ENCODE data around the gene XCR1.

Gene XCR1

GRCh38 chr3:46029953-46030543 is 2.8 kb upstream of the XCR1 start:
- DNase-seq (ENCODE audit: low read depth) = no peak
- no peak overlapping the region for H3K4me3 ChIP-seq (ENCODE audit: control insufficient read depth, low read depth, low read length)
- TF ChIP-seq CTCF (IDR thresholded peaks at IDR 0.05; ENCODE audit: control insufficient read depth, insufficient read depth, low read depth, low read length, missing control alignments) = no peak

GRCh38 chr3:46027736-46028397 is 584 bp upstream of the XCR1 start:
- DNase-seq (ENCODE audit: low read depth) = no peak
- H3K4me3 ChIP-seq (ENCODE audit: control insufficient read depth, low read depth, low read length) = no peak overlapping the region
- no peak for TF ChIP-seq CTCF (IDR thresholded peaks at IDR 0.05; ENCODE audit: control insufficient read depth, insufficient read depth, low read depth, low read length, missing control alignments)

GRCh38 chr3:46025139-46025538 is 2.1 kb downstream of the XCR1 start:
- H3K4me3 ChIP-seq (ENCODE audit: control insufficient read depth, low read depth, low read length) = no peak overlapping the region
- no peak for DNase-seq (ENCODE audit: low read depth)
- TF ChIP-seq CTCF (IDR thresholded peaks at IDR 0.05; ENCODE audit: control insufficient read depth, insufficient read depth, low read depth, low read length, missing control alignments) = no peak

GRCh38 chr3:46024131-46024530 is 3.2 kb downstream of the XCR1 start:
- no peak for DNase-seq (ENCODE audit: low read depth)
- H3K4me3 ChIP-seq (ENCODE audit: control insufficient read depth, low read depth, low read length) = no peak overlapping the region
- TF ChIP-seq CTCF (IDR thresholded peaks at IDR 0.05; ENCODE audit: control insufficient read depth, insufficient read depth, low read depth, low read length, missing control alignments) = no peak

GRCh38 chr3:46022909-46023785 is 4.1 kb downstream of the XCR1 start:
- DNase-seq (ENCODE audit: low read depth) = no peak
- TF ChIP-seq CTCF (IDR thresholded peaks at IDR 0.05; ENCODE audit: control insufficient read depth, insufficient read depth, low read depth, low read length, missing control alignments) = no peak
- H3K4me3 ChIP-seq (ENCODE audit: control insufficient read depth, low read depth, low read length) = no peak overlapping the region

GRCh38 chr3:46021516-46021915 is 5.8 kb downstream of the XCR1 start:
- TF ChIP-seq CTCF (IDR thresholded peaks at IDR 0.05; ENCODE audit: control insufficient read depth, insufficient read depth, low read depth, low read length, missing control alignments) = no peak
- DNase-seq (ENCODE audit: low read depth) = no peak
- H3K4me3 ChIP-seq (ENCODE audit: control insufficient read depth, low read depth, low read length) = no peak overlapping the region

Data from AG09309 (cell line).